NCI-H1436 treated with DMSO at 0.1 percent for 48 hours (cell line): ENCODE results near the gene PRDM12.
"Not testable (repeated sequence)": the region's sequence is repeated elsewhere in the genome, so short reads cannot be mapped to it uniquely, and the experiment has no call there.

Experiments
- DNase-seq: peaks from one replicate; lab custom pipeline; 2025; lab: John Stamatoyannopoulos, UW

The PRDM12 gene

DNA sequence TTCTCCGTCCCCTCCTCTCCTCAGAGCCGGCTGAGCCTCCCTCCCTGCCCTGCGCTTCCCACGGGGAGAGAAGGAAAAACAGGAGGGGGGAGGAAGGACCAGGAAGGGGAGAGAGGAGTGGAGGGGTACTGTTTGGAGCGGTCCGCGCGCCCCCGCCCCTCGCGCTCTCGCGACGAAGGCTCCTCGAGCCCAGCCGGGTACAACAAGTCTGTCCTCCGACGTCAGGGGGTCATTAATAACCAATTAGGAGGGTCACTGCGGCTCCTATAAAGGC is 480 bp upstream of the PRDM12 start:
- no peak for DNase-seq

DNA sequence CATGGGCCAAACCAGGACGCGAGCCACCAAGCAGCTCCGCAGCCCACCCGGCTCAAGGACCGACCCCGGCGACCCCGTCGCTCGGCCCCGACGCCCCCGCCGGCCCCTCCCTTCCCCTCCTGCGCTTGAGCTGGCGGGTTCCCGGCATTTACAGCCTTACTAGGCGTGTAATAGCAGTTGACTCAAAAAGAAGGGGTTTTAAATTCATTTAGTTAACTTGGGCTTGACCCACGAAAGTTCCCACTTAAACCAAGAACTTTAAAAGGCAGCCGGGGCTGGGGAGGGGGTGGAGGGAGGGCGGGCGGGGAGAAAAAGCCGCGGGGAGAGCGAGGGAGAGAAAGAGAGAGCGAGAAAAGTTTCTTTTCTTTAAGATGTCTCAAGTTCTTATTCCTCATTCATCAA is 636 bp downstream of the PRDM12 start:
- DNase-seq, result no peak

DNA sequence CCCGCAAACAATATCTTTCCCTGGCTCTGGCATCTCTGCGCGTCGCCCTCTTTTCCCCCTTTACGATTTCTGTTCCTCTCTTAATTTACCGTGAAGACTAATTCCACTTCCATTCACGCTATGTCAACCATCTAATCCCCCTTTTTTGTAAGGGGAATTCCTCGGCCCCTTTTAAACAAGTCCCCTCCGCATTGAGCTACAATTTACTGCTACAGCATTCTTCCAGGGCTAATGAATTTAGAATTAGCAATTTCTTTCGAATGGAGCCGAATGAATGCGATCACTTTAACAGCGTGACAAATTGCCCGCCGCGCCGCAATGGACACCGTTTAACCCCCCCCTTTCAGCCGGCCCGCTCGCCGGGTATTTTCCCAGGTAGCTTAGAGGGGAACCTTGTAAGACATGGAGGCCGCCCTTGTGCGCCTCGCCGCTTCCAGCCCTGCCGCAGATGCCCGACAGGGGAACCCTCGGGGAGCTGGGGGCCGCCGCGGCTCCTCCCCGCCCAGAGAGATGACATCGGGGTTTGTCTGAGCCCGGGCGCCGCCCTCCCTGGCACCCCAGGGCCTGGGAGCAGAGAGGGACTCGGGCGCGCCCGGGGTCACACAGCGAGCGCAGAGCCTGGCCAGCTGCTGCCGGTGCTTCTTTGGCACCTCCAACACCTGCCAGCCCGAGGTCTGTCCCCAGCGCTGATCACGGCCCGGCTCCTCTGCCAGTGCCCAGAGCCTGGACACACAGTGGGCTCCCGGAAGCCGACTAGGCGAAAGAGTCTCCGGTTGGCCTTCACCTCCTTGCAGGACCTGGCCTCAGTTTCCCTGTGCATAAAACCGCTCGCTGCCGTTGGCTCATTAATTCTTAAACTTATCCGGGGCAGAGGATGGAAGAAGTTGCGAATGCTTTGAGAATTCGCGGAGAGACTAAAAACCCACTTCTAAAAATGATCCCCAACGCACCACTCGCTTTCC is 1.3 kb downstream of the PRDM12 start:
- no peak for DNase-seq

DNA sequence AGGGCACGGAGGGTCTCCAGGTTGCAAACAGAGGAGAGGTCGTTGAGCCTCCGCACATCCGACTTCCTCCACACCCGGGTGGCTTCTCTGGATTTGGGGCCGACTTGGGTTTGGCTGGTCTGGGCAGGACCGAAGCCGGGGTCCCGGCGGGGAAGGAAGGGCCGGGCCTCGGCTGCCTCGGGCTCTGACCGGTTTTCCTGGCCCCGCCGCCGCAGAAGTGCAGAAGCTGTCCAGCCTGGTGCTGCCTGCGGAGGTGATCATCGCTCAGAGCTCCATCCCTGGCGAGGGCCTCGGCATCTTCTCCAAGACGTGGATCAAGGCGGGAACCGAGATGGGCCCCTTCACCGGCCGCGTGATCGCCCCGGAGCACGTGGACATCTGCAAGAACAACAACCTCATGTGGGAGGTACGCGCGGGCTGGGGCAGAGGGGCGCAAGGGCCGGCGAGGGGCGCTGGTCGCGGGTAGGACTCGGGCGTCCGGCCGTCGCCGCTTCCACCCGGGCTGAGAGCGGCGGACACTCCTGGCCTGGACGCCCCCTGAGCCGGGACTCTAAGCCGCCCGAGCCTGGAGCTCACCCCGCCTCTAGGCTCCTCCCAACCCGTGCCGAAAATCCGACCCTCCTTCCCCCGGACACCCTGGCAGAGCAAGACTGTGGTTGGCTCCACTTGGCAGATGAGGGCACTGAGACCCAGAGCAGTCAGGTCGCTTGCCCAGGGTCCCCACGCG is 2.2 kb downstream of the PRDM12 start:
- DNase-seq, result no peak

- no peak for DNase-seq
Observed at GRCh38 chr9:130667120-130667435, 2.7 kb downstream of the PRDM12 start.

GRCh38 chr9:130668196-130668595 is 3.8 kb downstream of the PRDM12 start:
- no peak for DNase-seq

DNA sequence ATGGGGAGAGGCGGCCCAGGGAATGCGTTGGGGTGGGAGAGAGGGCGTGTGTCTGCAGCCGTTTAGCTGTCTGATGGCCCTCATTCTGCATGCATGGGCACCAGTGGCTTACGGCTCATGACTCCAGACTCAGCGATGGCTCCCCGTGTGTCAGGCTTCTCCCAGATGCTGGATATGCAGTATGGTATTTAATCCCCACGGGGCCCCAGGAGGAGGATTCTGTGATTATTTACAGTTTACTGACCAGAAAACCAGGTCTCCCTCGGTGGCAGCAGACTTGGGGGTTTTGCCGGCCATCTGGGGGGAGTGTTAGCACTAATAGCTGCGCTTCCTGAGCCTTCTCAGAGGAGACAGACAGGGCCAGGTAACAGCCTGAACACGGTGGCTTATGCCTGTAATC is 4.3 kb downstream of the PRDM12 start:
- DNase-seq, result no peak

GRCh38 chr9:130669965-130670364 is 5.6 kb downstream of the PRDM12 start:
- DNase-seq, result no peak

GRCh38 chr9:130670644-130671043 is 6.2 kb downstream of the PRDM12 start:
- no peak for DNase-seq

- no peak for DNase-seq
Observed at GRCh38 chr9:130672466-130672865, 8.1 kb downstream of the PRDM12 start.

GRCh38 chr9:130672933-130673615 is 8.7 kb downstream of the PRDM12 start:
- no peak for DNase-seq

- DNase-seq, result no peak
Observed at GRCh38 chr9:130675396-130675795, 11.0 kb downstream of the PRDM12 start.

GRCh38 chr9:130677252-130677651 is 12.9 kb downstream of the PRDM12 start:
- no peak for DNase-seq

DNA sequence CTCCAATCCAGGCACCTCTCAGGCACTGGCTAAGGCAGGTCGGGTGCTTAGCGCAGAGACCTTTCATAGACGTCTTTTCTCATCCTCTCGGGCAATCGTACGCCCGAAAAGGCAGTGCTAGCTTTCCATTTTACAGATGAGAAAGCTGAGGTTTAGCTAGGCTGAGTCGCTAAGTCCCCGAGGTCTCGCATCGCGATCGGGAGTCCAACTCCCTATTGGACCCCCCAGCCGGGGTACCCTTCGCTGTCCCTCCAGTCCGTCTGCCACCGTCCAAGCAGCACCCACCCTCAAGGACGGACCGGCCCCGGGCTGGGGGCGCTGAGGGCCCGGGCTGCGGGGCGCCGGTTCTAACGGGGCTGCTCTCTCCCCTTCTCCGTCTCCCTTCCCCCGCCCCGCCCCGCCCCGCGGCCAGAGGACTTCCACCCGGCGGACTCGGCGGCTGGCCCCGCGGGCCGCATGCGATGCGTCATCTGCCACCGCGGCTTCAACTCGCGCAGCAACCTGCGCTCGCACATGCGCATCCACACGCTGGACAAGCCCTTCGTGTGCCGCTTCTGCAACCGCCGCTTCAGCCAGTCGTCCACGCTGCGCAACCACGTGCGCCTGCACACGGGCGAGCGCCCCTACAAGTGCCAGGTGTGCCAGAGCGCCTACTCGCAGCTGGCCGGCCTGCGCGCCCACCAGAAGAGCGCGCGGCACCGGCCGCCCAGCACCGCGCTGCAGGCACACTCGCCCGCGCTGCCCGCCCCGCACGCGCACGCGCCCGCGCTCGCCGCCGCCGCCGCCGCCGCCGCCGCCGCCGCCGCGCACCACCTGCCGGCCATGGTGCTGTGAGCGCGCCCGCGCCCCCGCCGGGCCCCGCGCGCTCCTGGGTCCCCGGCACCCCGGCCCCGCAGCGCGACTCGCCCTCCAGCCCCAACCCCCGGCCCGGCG is 16.7 kb downstream of the PRDM12 start:
- DNase-seq, result peak; percentile 16

GRCh38 chr9:130681769-130682420 is 17.5 kb downstream of the PRDM12 start:
- no peak for DNase-seq

DNA sequence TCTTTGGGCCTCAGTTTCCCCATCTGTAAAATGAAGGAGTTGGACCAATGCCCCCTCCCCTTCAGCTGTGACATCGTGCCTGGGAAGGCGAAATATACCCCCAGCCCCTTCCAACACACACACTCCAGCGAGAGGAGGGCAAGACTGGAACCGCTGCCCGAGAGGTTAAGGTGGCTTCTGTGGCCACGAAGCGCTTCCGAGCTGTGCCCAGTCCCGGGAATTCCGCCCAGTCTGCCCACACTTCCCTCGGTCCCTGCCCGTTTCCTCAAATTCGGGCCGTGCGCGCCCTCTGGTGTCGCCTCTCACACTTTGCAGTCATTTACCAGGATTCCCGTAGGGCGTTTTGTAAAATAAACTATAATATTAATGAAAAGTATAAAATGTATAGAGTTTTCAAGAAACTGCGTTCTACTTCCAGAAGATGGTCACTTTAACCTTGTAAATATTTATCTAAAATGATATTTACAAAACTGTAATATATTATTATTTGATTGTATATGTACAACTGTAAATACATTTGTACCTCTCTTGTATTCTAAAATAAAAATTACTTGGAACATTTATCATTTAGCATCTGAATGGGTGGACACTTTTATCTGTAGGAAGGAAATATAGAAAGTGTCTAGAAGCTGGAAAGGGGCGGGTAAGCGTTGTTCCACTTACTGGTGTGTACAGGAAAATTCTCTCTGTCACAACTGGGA is 18.2 kb downstream of the PRDM12 start:
- DNase-seq, result peak; percentile 29

DNA sequence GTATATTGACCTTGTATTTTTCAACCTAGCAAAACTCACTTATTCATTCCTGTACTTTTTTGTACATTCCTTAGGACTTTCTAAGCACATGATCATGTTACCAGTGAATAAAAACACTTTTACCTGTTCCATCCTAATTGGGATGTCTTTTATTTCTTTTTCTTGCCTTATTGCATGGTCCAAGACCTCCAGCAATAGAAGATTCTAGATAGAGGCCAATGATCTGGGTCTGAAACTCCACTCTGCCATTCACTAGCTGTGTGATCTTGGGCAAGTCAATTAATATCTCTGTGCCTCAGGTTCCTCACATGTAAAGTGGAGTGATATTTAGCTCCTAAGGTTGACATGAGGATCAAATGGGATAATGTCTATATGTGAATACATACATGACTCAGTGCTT is 20.7 kb downstream of the PRDM12 start:
- DNase-seq, result no peak

DNA sequence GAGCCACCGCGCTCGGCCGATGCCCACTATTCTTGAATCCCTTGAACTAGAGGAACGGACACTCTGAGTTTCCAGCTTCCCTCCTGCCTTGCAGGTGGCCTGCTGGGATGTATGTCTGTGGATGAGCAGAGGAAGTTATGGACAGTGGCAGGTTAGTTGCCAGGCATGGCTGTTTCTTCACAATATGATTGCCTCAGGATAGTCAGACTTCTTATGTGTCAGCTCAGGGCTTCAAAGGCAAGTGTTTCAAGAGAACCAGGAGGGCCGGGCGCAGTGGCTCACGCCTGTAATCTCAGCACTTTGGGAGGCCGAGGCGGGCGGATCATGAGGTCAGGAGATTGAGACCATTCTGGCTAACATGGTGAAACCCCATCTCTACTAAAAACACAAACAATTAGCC is 21.6 kb downstream of the PRDM12 start:
- not testable (repeated sequence) for DNase-seq

DNA sequence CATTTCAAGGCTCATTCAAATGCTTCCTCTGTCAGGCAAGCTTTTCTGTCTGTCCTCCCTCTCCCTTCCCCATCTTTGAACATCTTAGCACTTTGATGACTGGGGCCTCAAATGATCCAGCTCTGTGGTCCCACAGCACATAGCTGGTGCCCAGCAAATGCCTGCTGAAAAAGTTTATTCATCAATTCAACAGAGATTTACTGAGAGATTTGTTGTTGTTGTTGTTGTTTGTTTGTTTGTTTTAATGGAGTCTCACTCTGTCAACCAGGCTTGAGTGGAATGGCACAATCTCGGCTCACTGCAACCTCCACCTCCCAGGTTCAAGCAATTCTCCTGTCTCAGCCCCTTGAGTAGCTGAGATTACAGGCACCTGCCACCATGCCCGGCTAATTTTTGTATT is 23.2 kb downstream of the PRDM12 start:
- no peak for DNase-seq

DNA sequence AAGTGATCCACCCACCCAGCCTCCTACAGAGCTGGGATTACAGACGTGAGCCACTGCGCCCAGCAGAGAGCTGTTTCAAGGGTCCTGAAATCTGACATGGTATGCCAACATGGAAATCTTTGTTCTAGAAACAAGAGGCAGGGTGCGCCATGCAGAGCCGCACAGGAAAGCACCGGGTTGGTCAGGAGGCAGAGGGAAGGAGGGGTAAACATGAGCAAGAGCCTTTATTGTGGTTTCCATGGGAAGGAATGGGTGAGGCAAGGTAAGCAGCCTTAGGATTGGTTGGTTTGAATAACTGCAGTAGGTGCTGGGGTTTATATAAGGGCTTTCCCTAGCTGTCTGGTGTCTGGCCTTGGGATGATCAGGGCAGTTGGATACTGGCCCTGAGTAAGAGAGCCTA is 23.7 kb downstream of the PRDM12 start:
- DNase-seq, result no peak

GRCh38 chr9:130689572-130689936 is 25.2 kb downstream of the PRDM12 start:
- DNase-seq, result no peak
